Trophoblast cell (in vitro differentiated cells and primary cell): ENCODE results near the gene NRXN3.
A peak's percentile ranks its signal among the peaks of the same experiment; 100 is the strongest.

Experiments used
- DNase-seq, 2 donors: peaks; one replicate each; pipeline ENCODE4 v3.0.0-alpha.2; 2016
- H2AFZ ChIP-seq: 2 replicates; pipeline ENCODE4 v1.6.1; 2013; ENCODE audit warnings: low read length, moderate library complexity, mild to moderate bottlenecking; ENCODE audit not compliant: insufficient read depth, poor library complexity
- H2AK5ac ChIP-seq: 2 replicates; pipeline ENCODE4 v1.6.1; 2013; ENCODE audit warnings: mild to moderate bottlenecking, low read length
- H2BK120ac ChIP-seq: 2 replicates; pipeline ENCODE4 v1.6.1; 2013; ENCODE audit warnings: low read length, mild to moderate bottlenecking, moderate library complexity; ENCODE audit not compliant: insufficient read depth, poor library complexity
- H2BK12ac ChIP-seq: 2 replicates; pipeline ENCODE4 v1.6.1; 2013; ENCODE audit warnings: mild to moderate bottlenecking, low read length, moderate library complexity
- H2BK5ac ChIP-seq: 2 replicates; pipeline ENCODE4 v1.6.1; 2013; ENCODE audit warnings: low read length, low read depth, moderate library complexity, mild to moderate bottlenecking; ENCODE audit not compliant: poor library complexity
- H3K14ac ChIP-seq: 2 replicates; pipeline ENCODE4 v1.6.1; 2013; ENCODE audit warnings: mild to moderate bottlenecking, low read length
- H3K18ac ChIP-seq: 2 replicates; pipeline ENCODE4 v1.6.1; 2013; ENCODE audit warnings: mild to moderate bottlenecking, low read length
- H3K23ac ChIP-seq: 2 replicates; pipeline ENCODE4 v1.6.1; 2013; ENCODE audit warnings: low read length
- H3K27ac ChIP-seq: 2 replicates; pipeline ENCODE4 v1.5.1; 2013; ENCODE audit warnings: low read depth, mild to moderate bottlenecking, inconsistent platforms, low read length, moderate library complexity
- H3K27me3 ChIP-seq: 2 replicates; pipeline ENCODE4 v1.6.1; 2013; ENCODE audit warnings: inconsistent platforms, mild to moderate bottlenecking, low read length, moderate library complexity; ENCODE audit not compliant: insufficient read depth
- H3K36me3 ChIP-seq, 2 experiments: 1 replicate in 1 of 2; 2 replicates in 1 of 2; pipeline ENCODE4 v1.6.1; 2013; ENCODE audit warnings: low read length in 2 of 2, mild to moderate bottlenecking in 2 of 2, moderate library complexity in 1 of 2; ENCODE audit not compliant: insufficient read depth in 2 of 2, control insufficient read depth in 1 of 2
- H3K4ac ChIP-seq: 2 replicates; pipeline ENCODE4 v1.6.1; 2013; ENCODE audit warnings: low read depth, mild to moderate bottlenecking, low read length, moderate library complexity
- H3K4me1 ChIP-seq, 2 experiments: 1 replicate in 1 of 2; 2 replicates in 1 of 2; pipeline ENCODE4 v1.6.1; 2013; ENCODE audit warnings: low read length in 2 of 2, mild to moderate bottlenecking in 2 of 2, moderate library complexity in 1 of 2; ENCODE audit not compliant: insufficient read depth in 2 of 2, control insufficient read depth in 1 of 2
- H3K4me2 ChIP-seq: 2 replicates; pipeline ENCODE4 v1.6.1; 2013; ENCODE audit warnings: inconsistent platforms, mild to moderate bottlenecking, low read length, moderate library complexity
- H3K4me3 ChIP-seq: 2 replicates; pipeline ENCODE4 v1.5.1; 2013; ENCODE audit warnings: mild to moderate bottlenecking, low read depth, low read length, inconsistent platforms
- H3K79me1 ChIP-seq: one replicate; pipeline ENCODE4 v1.6.1; 2013; ENCODE audit warnings: low read length
- H3K79me2 ChIP-seq: 2 replicates; pipeline ENCODE4 v1.6.1; 2013; ENCODE audit warnings: low read length, mild to moderate bottlenecking; ENCODE audit not compliant: control insufficient read depth, insufficient read depth, poor library complexity
- H3K9ac ChIP-seq: 2 replicates; pipeline ENCODE4 v1.6.1; 2013; ENCODE audit warnings: mild to moderate bottlenecking, low read length
- H3K9me3 ChIP-seq: 2 replicates; pipeline ENCODE4 v1.6.1; 2013; ENCODE audit warnings: low read depth, mild to moderate bottlenecking, control low read depth, inconsistent platforms, low read length; ENCODE audit not compliant: insufficient read depth
- H4K12ac ChIP-seq: 2 replicates; pipeline ENCODE4 v1.6.1; 2013; ENCODE audit warnings: low read depth, mild to moderate bottlenecking, low read length, moderate library complexity
- H4K8ac ChIP-seq: 2 replicates; pipeline ENCODE4 v1.6.1; 2013; ENCODE audit warnings: low read depth, mild to moderate bottlenecking, low read length, moderate library complexity
- H4K91ac ChIP-seq: one replicate; pipeline ENCODE4 v1.6.1; 2013; ENCODE audit warnings: low read depth, mild to moderate bottlenecking, low read length, moderate library complexity
- WGBS: extraction: QIAGEN DNeasy Blood & Tissue Kit; methylation state at CpG from one replicate; pipeline ENCODE4 v1.1.7; 2013; ENCODE audit warnings: missing lambda C conversion rate; ENCODE audit not compliant: insufficient read length, insufficient coverage; ENCODE audit errors: extremely low coverage; 5-methylcytosine and 5-hydroxymethylcytosine counted together

The NRXN3 gene

DNA sequence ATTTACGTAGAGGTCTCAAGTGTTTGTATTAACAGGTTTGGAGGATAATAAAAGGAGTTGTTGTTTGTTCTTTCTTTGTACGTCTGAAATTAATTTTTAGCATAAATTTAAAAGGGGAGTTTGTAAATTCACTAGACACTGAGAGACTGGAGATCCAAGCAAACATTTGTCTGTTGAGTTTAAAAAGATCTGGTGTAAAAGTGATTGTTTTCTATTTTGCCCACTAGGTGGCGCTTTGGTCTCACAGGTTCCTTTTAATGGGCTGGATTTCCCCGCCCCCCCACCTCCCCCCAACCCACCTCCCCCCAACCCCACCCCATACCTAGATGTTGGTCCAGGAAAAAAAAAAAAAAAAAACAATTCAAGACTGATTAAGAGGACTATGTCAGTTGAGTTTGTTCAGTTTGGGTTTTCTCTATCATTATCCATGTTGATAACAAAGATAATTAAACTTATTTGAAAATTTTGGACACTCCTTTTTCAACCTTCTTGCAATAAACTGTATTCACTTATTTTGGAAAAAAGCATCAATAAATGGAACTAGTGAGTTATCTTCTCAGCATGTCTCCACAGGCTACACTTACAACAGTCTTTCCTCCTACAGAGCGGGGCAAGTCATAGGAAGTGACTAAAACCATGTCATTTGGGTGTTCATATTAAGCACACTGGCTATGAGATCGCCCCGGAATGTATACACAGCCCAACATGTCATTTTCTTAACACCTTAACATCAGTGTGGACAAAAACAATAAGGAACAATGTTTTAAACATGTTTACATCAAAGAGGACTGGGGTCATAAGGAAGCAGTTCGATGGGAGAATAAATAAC, 841.1 kb downstream of the NRXN3 start:
- Histone ChIP-seq H2BK5ac (no peak overlapping the region), H2BK120ac (no peak overlapping the region), H3K36me3 (no peaks in the 10 kb centered on the region), H3K18ac (no peak overlapping the region), H2AK5ac (no peak overlapping the region), H3K27ac (no peak overlapping the region), H3K79me1 (no peaks in the 10 kb centered on the region), H3K4me1 (no peaks in the 10 kb centered on the region), H3K79me2 (no peaks in the 10 kb centered on the region), H4K8ac (no peak overlapping the region), H3K14ac (no peak overlapping the region), H4K12ac (no peak overlapping the region), H4K91ac (no peak overlapping the region), H2AFZ (no peak overlapping the region), H3K27me3 (no peaks in the 10 kb centered on the region), H3K9ac (no peak overlapping the region), H2BK12ac (no peak overlapping the region), H3K9me3 (no peaks in the 10 kb centered on the region), H3K23ac (no peak overlapping the region), H3K4me3 (no peak overlapping the region), H3K4ac (no peak overlapping the region), H3K4me2 (no peak overlapping the region)
- no CpG with 5 or more reads among the region's 8 CpGs for WGBS
- DNase-seq, result peak in 1 of 2 donors; percentile 54

DNA sequence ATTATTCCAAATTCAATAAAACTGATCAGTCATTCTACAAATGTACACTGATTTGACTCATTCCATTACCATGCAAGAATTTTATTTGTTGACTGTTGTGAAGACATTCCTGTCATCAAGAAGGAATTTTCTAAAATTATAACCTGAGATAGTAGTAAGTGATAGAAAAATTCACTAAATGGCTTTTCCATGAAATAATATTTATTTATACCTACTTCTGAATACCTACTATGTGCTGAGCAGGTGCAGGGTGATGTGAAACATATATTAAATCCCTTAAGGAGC, 841.7 kb downstream of the NRXN3 start:
- no peaks in the 10 kb centered on the region for H3K36me3 ChIP-seq
- peak in 1 of 2 donors; percentile 12 for DNase-seq
- no peak overlapping the region for H3K9ac ChIP-seq

DNA sequence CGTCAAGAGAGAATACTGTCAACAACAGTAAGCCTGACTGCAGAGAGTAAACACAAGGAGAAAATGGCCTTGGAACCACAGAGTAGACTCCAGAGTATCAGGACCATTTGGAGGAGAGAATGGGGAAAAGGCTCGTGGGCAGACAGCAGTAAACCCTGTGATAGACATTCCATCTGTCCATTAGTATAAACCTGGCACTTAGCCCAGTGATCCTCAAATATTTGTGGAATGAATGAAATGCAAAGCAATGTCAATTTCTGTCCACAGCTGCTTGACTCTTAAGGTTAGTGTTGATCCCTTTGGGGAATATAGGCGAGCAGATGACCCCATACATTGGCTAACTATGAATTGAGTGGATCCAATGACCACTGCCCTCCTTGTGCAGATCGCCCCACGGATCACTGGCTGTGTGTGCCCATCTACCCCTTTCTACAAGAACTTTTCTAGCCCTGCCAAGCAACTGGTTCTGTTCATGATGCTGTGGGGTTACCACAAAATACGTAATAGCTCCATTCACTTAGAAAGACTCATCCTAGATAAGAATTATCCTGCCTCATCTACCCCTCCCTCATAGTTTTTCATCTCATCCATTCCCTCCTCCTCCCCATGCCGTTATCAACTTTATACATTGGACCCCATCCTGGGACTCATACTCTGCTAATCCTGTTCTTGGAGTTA, 846.8 kb downstream of the NRXN3 start:
- Histone ChIP-seq H4K12ac (no peak overlapping the region), H3K79me1 (no peaks in the 10 kb centered on the region), H3K9ac (no peak overlapping the region), H3K27ac (no peak overlapping the region), H3K18ac (no peak overlapping the region), H4K91ac (no peak overlapping the region), H2BK120ac (no peak overlapping the region), H2BK12ac (no peak overlapping the region), H3K4me3 (no peak overlapping the region), H3K9me3 (no peaks in the 10 kb centered on the region), H3K4me2 (no peak overlapping the region), H3K79me2 (no peaks in the 10 kb centered on the region), H3K27me3 (no peaks in the 10 kb centered on the region), H2BK5ac (no peak overlapping the region), H3K36me3 (no peaks in the 10 kb centered on the region), H3K4me1 (peaks cover 0 to 6% of the 10 kb centered on the region in 2 experiments), H3K14ac (no peak overlapping the region), H4K8ac (no peak overlapping the region), H2AK5ac (no peak overlapping the region), H3K23ac (no peak overlapping the region), H3K4ac (no peak overlapping the region), H2AFZ (no peak overlapping the region)
- DNase-seq, result no peak
- WGBS, result no CpG with 5 or more reads among the region's 7 CpGs

More for the DNA sequence above, 841.7 kb downstream of the NRXN3 start:
- Histone ChIP-seq H3K14ac (no peak overlapping the region), H3K79me1 (no peaks in the 10 kb centered on the region), H3K4me2 (no peak overlapping the region), H3K4me3 (no peak overlapping the region), H4K12ac (no peak overlapping the region), H2BK5ac (no peak overlapping the region), H2AFZ (no peak overlapping the region), H3K79me2 (no peaks in the 10 kb centered on the region), H2BK12ac (no peak overlapping the region), H4K8ac (no peak overlapping the region), H3K27me3 (no peaks in the 10 kb centered on the region), H4K91ac (no peak overlapping the region), H3K23ac (no peak overlapping the region), H3K27ac (no peak overlapping the region), H3K9me3 (no peaks in the 10 kb centered on the region), H2AK5ac (no peak overlapping the region), H2BK120ac (no peak overlapping the region), H3K4ac (no peak overlapping the region), H3K4me1 (peaks cover 0 to 3% of the 10 kb centered on the region in 2 experiments), H3K18ac (no peak overlapping the region)

DNA sequence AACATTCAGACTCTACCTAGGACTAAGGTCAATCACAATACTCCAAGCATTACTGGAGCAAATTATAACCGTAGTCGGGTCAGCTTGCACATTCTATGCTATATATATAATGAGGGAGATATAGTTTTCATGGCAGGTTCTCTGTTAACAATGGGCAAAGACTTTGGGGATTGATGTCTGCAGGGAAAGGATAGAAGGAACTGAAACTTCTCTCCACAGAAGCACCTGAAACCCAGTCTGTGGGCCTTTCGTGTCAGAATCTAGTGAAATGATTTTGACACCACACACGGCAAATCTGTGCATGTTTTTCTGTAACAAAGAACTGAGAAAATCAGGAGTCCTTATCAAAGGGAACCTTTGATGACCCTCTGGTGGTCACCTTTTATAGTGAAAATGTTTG, 847.4 kb downstream of the NRXN3 start:
- Histone ChIP-seq H2AFZ (no peak overlapping the region), H3K18ac (no peak overlapping the region), H3K79me2 (no peaks in the 10 kb centered on the region), H3K79me1 (no peaks in the 10 kb centered on the region), H3K9ac (no peak overlapping the region), H3K4me1 (peaks cover 0 to 6% of the 10 kb centered on the region in 2 experiments), H2AK5ac (no peak overlapping the region), H4K8ac (no peak overlapping the region), H2BK12ac (no peak overlapping the region), H3K4me3 (no peak overlapping the region), H2BK5ac (no peak overlapping the region), H3K9me3 (no peaks in the 10 kb centered on the region), H3K14ac (no peak overlapping the region), H4K12ac (no peak overlapping the region), H3K36me3 (no peaks in the 10 kb centered on the region), H3K23ac (no peak overlapping the region), H2BK120ac (no peak overlapping the region), H3K27ac (no peak overlapping the region), H3K27me3 (no peaks in the 10 kb centered on the region), H3K4me2 (no peak overlapping the region), H4K91ac (no peak overlapping the region), H3K4ac (no peak overlapping the region)
- no peak for DNase-seq
- WGBS, result no CpG with 5 or more reads among the region's 4 CpGs
